K562 (cell line): ENCODE measurements around the gene DHRS13. TPM values are rescaled to one million over a fixed set of nuclear protein-coding genes. Genes with fewer than 3 reads are reported as not detected.

ENCODE experiments used
- ADNP ChIP-seq: fragments of 200-800 bp; sonication (Bioruptor generic); IDR thresholded peaks from 2 replicates; pipeline ENCODE4 v1.6.1; 2016; ENCODE audit warnings: missing genetic modification characterization, missing compliant biosample characterization
- CBFB ChIP-seq: sonication (generic); formaldehyde crosslinking; IDR thresholded peaks from 2 replicates; pipeline ENCODE4 v1.4.0; 2020; ENCODE audit warnings: mild to moderate bottlenecking, missing genetic modification reagents
- CHD2 ChIP-seq: IDR thresholded peaks from 2 replicates; pipeline ENCODE4 v1.6.1; 2011; ENCODE audit warnings: low read depth, low read length
- DMBX1 ChIP-seq: fragments of 250-450 bp; sonication (Bioruptor Pico); IDR thresholded peaks from 2 replicates; pipeline ENCODE4 v1.8.0; 2022; ENCODE audit warnings: inconsistent platforms, mild to moderate bottlenecking, moderate library complexity, borderline replicate concordance
- HDAC1 ChIP-seq, 2 experiments: fragments of 450-650 bp; IDR thresholded peaks; 2 replicates each; pipeline ENCODE4 v1.6.1; 2016 to 2017; ENCODE audit warnings: inconsistent platforms in 1 of 2, mild to moderate bottlenecking in 1 of 2, moderate library complexity in 1 of 2
- MCM3 ChIP-seq: fragments of 450-650 bp; IDR thresholded peaks from 2 replicates; pipeline ENCODE4 v1.6.1; 2016
- NCOR1 ChIP-seq: fragments of 450-650 bp; IDR thresholded peaks from 2 replicates; pipeline ENCODE4 v1.6.1; 2016; ENCODE audit warnings: mild to moderate bottlenecking, moderate library complexity
- NUFIP1 ChIP-seq: fragments of 450-650 bp; IDR thresholded peaks from 2 replicates; pipeline ENCODE4 v1.6.1; 2018; ENCODE audit not compliant: partially characterized antibody
- PHB2 ChIP-seq: fragments of 450-650 bp; IDR thresholded peaks from 2 replicates; pipeline ENCODE4 v1.6.1; 2017; ENCODE audit warnings: low read depth
- POLR3A ChIP-seq: IDR thresholded peaks from 2 replicates; pipeline ENCODE4 v1.6.1; 2011; ENCODE audit warnings: borderline replicate concordance, mild to moderate bottlenecking, moderate library complexity; ENCODE audit not compliant: insufficient read length, insufficient read depth; ENCODE audit errors: extremely low read depth
- RBM15 ChIP-seq: fragments of 200-400 bp; formaldehyde crosslinking; IDR thresholded peaks from 2 replicates; pipeline ENCODE4 v1.6.1; 2018; ENCODE audit warnings: mild to moderate bottlenecking, low read length, moderate library complexity; ENCODE audit not compliant: insufficient read depth
- RBM39 ChIP-seq: fragments of 200-400 bp; formaldehyde crosslinking; optimal IDR thresholded peaks from 2 replicates; pipeline ENCODE3; 2018; ENCODE audit warnings: low read depth, low read length
- SIRT6 ChIP-seq: IDR thresholded peaks from one replicate; pipeline ENCODE4 v1.6.1; 2012; ENCODE audit warnings: low read depth, mild to moderate bottlenecking, control low read depth, inconsistent platforms, low read length, moderate library complexity
- THRAP3 ChIP-seq: fragments of 450-650 bp; IDR thresholded peaks from 2 replicates; pipeline ENCODE4 v1.6.1; 2016; ENCODE audit warnings: mild to moderate bottlenecking, inconsistent platforms, borderline replicate concordance
- XRCC3 ChIP-seq: fragments of 450-650 bp; IDR thresholded peaks from 2 replicates; pipeline ENCODE4 v1.6.1; 2017; ENCODE audit warnings: mild to moderate bottlenecking, moderate library complexity
- ZNF175 ChIP-seq: fragments of 200-800 bp; sonication (Bioruptor generic); IDR thresholded peaks from 2 replicates; pipeline ENCODE4 v1.6.1; 2016; ENCODE audit warnings: low read depth, mild to moderate bottlenecking, missing genetic modification characterization, missing compliant biosample characterization
- ZNF282 ChIP-seq: sonication (generic); formaldehyde crosslinking; IDR thresholded peaks from 2 replicates; pipeline ENCODE4 v1.8.1; 2023; ENCODE audit warnings: missing genetic modification reagents
- ZNF354B ChIP-seq: fragments of 250-450 bp; sonication (Bioruptor Pico); IDR thresholded peaks from 2 replicates; pipeline ENCODE4 v1.4.0; 2020
- polyA plus RNA-seq, 8 experiments: library from polyadenylated mRNA; depleted of rRNA in 4 of 8; stranded (reverse) in 5 of 8; unstranded in 3 of 8; fragments of >200 nt; fragmentation: Nextera tagmentation in 2 of 8; fragmentation: Illumina TruSeq in 1 of 8; extraction: Ambion mirVana in 2 of 8; extraction: Trizol in 1 of 8; gene quantifications; 2 replicates each; pipeline versions ENCODE4 v1.2.1 to v1.2.3, GENCODE V29; 2011 to 2014; ENCODE audit warnings: inconsistent platforms in 1 of 8, missing spikeins in 1 of 8
- total RNA-seq, 7 experiments: library from RNA; depleted of rRNA in 6 of 7; stranded (reverse); fragments of >200 nt in 6 of 7; fragmentation: Illumina TruSeq in 2 of 7; extraction: Trizol in 2 of 7; gene quantifications; 2 replicates each; pipeline versions ENCODE4 v1.2.1 to v1.2.3, GENCODE V29; 2011 to 2021; ENCODE audit warnings: low replicate concordance in 1 of 7
- TF ChIP-seq, protein P1 (sequence below): fragments of 200-600 bp; sonication (generic); IDR thresholded peaks from one replicate; pipeline ENCODE4 v1.6.1; 2012; ENCODE audit warnings: mild to moderate bottlenecking, low read depth, low read length, inconsistent platforms

The DHRS13 gene
- total and polyA plus RNA-seq, 9 of the 15 experiments (the other 6 are each of a cell fraction or from before 2014, with no cell fraction given), result 0.32 to 52.3 (median 34.3) TPM; not detected in 1

DNA sequence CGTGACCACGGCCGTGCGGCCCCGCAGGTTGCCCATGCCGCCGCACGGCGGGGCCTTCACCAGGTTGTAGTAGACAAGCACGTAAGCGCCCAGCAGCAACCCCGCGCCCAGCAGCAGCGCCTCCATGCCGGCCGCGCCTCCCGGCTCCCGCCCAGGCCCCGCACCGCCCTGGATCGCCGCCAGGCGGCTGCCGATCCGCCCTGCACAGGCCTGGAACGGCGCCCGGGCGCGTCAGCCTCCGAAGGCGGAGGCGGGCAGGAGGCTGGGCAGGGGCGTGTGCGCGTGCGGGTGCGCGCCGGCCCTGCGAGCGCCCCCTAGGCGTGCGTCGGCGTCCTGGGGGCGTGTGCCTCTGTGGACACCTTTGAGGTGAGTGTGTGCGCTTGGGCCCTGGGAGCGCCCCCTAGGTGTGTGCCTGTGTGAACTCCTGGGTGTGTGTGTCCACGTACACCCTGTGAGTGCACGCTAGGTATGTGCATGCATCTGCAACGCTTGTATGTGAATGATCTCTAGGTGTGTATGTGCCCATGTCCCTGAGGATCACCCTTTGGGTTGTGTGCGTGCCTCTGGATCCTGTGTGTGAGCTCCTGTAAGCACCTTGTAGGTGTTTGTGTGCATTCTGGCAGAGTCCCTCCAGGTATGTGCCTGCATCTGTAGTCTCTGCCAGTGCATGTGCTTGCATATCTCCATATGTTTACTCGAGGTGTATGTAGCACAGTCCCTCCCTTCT is at the start of gene DHRS13 (continued):
- TF ChIP-seq CHD2 (no peak), ZNF354B (CRISPR knock-in tag) (no peak), NUFIP1 (no peak), NCOR1 (peak; percentile 78), PHB2 (no peak; the same call in 1 of the 2 replicates), XRCC3 (no peak), THRAP3 (no peak), HDAC1 (IDR thresholded peaks at IDR 0.05) (peak in 1 of 2 experiments; percentile 66; a peak in 3 of 4 replicates), DMBX1 (CRISPR knock-in tag) (peak; percentile 56; the same call in 1 of the 2 replicates), ZNF175 (no peak), RBM15 (no peak), POLR3A (no peak), RBM39 (no peak), MCM3 (no peak), ADNP (tag) (no peak), ZNF282 (CRISPR knock-in tag) (no peak), SIRT6 (no peak), CBFB (CRISPR knock-in tag) (peak; percentile 90)
- TF ChIP-seq, protein P1, sequence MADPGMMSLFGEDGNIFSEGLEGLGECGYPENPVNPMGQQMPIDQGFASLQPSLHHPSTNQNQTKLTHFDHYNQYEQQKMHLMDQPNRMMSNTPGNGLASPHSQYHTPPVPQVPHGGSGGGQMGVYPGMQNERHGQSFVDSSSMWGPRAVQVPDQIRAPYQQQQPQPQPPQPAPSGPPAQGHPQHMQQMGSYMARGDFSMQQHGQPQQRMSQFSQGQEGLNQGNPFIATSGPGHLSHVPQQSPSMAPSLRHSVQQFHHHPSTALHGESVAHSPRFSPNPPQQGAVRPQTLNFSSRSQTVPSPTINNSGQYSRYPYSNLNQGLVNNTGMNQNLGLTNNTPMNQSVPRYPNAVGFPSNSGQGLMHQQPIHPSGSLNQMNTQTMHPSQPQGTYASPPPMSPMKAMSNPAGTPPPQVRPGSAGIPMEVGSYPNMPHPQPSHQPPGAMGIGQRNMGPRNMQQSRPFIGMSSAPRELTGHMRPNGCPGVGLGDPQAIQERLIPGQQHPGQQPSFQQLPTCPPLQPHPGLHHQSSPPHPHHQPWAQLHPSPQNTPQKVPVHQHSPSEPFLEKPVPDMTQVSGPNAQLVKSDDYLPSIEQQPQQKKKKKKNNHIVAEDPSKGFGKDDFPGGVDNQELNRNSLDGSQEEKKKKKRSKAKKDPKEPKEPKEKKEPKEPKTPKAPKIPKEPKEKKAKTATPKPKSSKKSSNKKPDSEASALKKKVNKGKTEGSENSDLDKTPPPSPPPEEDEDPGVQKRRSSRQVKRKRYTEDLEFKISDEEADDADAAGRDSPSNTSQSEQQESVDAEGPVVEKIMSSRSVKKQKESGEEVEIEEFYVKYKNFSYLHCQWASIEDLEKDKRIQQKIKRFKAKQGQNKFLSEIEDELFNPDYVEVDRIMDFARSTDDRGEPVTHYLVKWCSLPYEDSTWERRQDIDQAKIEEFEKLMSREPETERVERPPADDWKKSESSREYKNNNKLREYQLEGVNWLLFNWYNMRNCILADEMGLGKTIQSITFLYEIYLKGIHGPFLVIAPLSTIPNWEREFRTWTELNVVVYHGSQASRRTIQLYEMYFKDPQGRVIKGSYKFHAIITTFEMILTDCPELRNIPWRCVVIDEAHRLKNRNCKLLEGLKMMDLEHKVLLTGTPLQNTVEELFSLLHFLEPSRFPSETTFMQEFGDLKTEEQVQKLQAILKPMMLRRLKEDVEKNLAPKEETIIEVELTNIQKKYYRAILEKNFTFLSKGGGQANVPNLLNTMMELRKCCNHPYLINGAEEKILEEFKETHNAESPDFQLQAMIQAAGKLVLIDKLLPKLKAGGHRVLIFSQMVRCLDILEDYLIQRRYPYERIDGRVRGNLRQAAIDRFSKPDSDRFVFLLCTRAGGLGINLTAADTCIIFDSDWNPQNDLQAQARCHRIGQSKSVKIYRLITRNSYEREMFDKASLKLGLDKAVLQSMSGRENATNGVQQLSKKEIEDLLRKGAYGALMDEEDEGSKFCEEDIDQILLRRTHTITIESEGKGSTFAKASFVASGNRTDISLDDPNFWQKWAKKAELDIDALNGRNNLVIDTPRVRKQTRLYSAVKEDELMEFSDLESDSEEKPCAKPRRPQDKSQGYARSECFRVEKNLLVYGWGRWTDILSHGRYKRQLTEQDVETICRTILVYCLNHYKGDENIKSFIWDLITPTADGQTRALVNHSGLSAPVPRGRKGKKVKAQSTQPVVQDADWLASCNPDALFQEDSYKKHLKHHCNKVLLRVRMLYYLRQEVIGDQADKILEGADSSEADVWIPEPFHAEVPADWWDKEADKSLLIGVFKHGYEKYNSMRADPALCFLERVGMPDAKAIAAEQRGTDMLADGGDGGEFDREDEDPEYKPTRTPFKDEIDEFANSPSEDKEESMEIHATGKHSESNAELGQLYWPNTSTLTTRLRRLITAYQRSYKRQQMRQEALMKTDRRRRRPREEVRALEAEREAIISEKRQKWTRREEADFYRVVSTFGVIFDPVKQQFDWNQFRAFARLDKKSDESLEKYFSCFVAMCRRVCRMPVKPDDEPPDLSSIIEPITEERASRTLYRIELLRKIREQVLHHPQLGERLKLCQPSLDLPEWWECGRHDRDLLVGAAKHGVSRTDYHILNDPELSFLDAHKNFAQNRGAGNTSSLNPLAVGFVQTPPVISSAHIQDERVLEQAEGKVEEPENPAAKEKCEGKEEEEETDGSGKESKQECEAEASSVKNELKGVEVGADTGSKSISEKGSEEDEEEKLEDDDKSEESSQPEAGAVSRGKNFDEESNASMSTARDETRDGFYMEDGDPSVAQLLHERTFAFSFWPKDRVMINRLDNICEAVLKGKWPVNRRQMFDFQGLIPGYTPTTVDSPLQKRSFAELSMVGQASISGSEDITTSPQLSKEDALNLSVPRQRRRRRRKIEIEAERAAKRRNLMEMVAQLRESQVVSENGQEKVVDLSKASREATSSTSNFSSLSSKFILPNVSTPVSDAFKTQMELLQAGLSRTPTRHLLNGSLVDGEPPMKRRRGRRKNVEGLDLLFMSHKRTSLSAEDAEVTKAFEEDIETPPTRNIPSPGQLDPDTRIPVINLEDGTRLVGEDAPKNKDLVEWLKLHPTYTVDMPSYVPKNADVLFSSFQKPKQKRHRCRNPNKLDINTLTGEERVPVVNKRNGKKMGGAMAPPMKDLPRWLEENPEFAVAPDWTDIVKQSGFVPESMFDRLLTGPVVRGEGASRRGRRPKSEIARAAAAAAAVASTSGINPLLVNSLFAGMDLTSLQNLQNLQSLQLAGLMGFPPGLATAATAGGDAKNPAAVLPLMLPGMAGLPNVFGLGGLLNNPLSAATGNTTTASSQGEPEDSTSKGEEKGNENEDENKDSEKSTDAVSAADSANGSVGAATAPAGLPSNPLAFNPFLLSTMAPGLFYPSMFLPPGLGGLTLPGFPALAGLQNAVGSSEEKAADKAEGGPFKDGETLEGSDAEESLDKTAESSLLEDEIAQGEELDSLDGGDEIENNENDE, result no peak
